GM12878 (cell line): Measurements from ENCODE around the gene TMEM132D. TPM values are rescaled to one million over a fixed set of nuclear protein-coding genes. Genes with fewer than 3 reads are reported as not detected.

Source experiments
- ATAC-seq: fragments of 200-7000 bp; cut with Tn5 transposase; 3 replicates; pipeline ENCODE4 v1.9.1; 2020; ENCODE audit warnings: mild to moderate bottlenecking, moderate library complexity
- BruUV-seq: library from RNA; stranded (reverse); fragments of 400-500 nt; replicated peaks from 2 replicates; lab custom pipeline; 2021; lab: Mats Ljungman, UMichigan
- CTCF ChIA-PET: fragments of 300-600 bp; sonication (Branson Sonifier 250); formaldehyde crosslinking; extraction: SDS; loops from one replicate; lab custom pipeline; 2021; ENCODE audit warnings: inconsistent platforms; lab: Yijun Ruan, JAX
- POLR2A ChIA-PET: fragments of 350-600 bp; formaldehyde crosslinking; extraction: SDS; loops from one replicate; lab custom pipeline; 2021; ENCODE audit warnings: inconsistent platforms; lab: Charles Lee
- RAD21 ChIA-PET: fragments of 300-600 bp; sonication (Branson Sonifier 250); formaldehyde crosslinking; loops from one replicate; lab custom pipeline; 2023; ENCODE audit warnings: antibody characterized with exemption; ENCODE audit not compliant: unreplicated experiment; lab: Charles Lee
- SMC1A ChIA-PET: fragments of 300-600 bp; sonication (Branson Sonifier 250); formaldehyde crosslinking; loops from one replicate; lab custom pipeline; 2023; ENCODE audit not compliant: unreplicated experiment, uncharacterized antibody; lab: Charles Lee
- DNase-seq: peaks from one replicate; pipeline ENCODE4 v3.0.0-alpha.2; 2011; ENCODE audit warnings: low read depth, low spot score
- FAIRE-seq: peaks from 3 replicates; lab custom pipeline; 2011; peaks lifted over from hg19 to GRCh38; lab: Jason Lieb, UNC
- H2AFZ ChIP-seq: 2 replicates; pipeline ENCODE4 v1.6.0; 2011; ENCODE audit warnings: low read depth, low read length, control low read depth; ENCODE audit not compliant: control insufficient read depth
- H3K27ac ChIP-seq: 2 replicates; pipeline ENCODE4 v1.5.1; 2011; ENCODE audit warnings: control low read depth; ENCODE audit not compliant: control insufficient read depth, insufficient read depth
- H3K27me3 ChIP-seq, 2 experiments: replicated peaks in 1 of 2; 2 replicates each; pipeline versions ENCODE4 v1.6.0 to v1.6.1; 2011; ENCODE audit warnings: low read length in 1 of 2; ENCODE audit not compliant: control insufficient read depth in 2 of 2, insufficient read depth in 2 of 2
- H3K36me3 ChIP-seq, 2 experiments: 2 replicates each; pipeline ENCODE4 v1.5.1; 2011; ENCODE audit warnings: low read length in 1 of 2; ENCODE audit not compliant: control insufficient read depth in 2 of 2, insufficient read depth in 2 of 2
- H3K4me1 ChIP-seq: 2 replicates; pipeline ENCODE4 v1.6.1; 2011; ENCODE audit warnings: mild to moderate bottlenecking, low read length, moderate library complexity, mixed read lengths; ENCODE audit not compliant: control insufficient read depth, insufficient read depth
- H3K4me2 ChIP-seq: 2 replicates; pipeline ENCODE4 v1.6.0; 2011; ENCODE audit warnings: control low read depth; ENCODE audit not compliant: control insufficient read depth, insufficient read depth
- H3K4me3 ChIP-seq: fragments of 200-600 bp; sonication (generic); 2 replicates; pipeline ENCODE4 v1.5.1; 2016
- H3K79me2 ChIP-seq: 2 replicates; pipeline ENCODE4 v1.6.0; 2011; ENCODE audit warnings: low read length; ENCODE audit not compliant: control insufficient read depth, insufficient read depth
- H3K9ac ChIP-seq: 2 replicates; pipeline ENCODE4 v1.8.0; 2011; ENCODE audit warnings: low read length, control low read depth, mixed read lengths; ENCODE audit not compliant: control insufficient read depth, insufficient read depth
- H3K9me3 ChIP-seq: replicated peaks from 3 replicates; pipeline ENCODE4 v1.5.1; 2011; ENCODE audit warnings: mild to moderate bottlenecking, low read length; ENCODE audit not compliant: control insufficient read depth, insufficient read depth
- H4K20me1 ChIP-seq: 2 replicates; pipeline ENCODE4 v1.6.0; 2011; ENCODE audit not compliant: control insufficient read depth, insufficient read depth
- BRCA1 ChIP-seq: IDR thresholded peaks from 2 replicates; pipeline ENCODE4 v1.6.1; 2011; ENCODE audit warnings: low read depth, low read length, improper control_type of control experiment
- DPF2 ChIP-seq: fragments of 450-650 bp; IDR thresholded peaks from 2 replicates; pipeline ENCODE4 v1.6.1; 2017; ENCODE audit warnings: mild to moderate bottlenecking
- FOS ChIP-seq: IDR thresholded peaks from 3 replicates; pipeline ENCODE4 v1.6.1; 2011; ENCODE audit warnings: borderline replicate concordance; ENCODE audit not compliant: insufficient read length; ENCODE audit errors: extremely low read depth
- IKZF2 ChIP-seq, 2 experiments: fragments of 450-650 bp; IDR thresholded peaks; 2 replicates each; pipeline ENCODE4 v1.6.1; 2017; ENCODE audit warnings: mild to moderate bottlenecking in 2 of 2, moderate library complexity in 2 of 2
- KLF5 ChIP-seq: fragments of 450-650 bp; IDR thresholded peaks from 2 replicates; pipeline ENCODE4 v1.6.1; 2014; ENCODE audit warnings: mild to moderate bottlenecking; ENCODE audit not compliant: partially characterized antibody
- LARP7 ChIP-seq: fragments of 450-650 bp; IDR thresholded peaks from 2 replicates; pipeline ENCODE4 v1.6.1; 2017; ENCODE audit warnings: mild to moderate bottlenecking
- PAX5 ChIP-seq: IDR thresholded peaks from 2 replicates; pipeline ENCODE4 v1.6.1; 2011; ENCODE audit warnings: low read depth, low read length, borderline replicate concordance
- RCOR1 ChIP-seq: conservative IDR thresholded peaks from 2 replicates; pipeline ENCODE4 v1.6.1; 2012; ENCODE audit warnings: low read depth, low read length, improper control_type of control experiment
- RELA ChIP-seq: fragments of 450-650 bp; IDR thresholded peaks from 2 replicates; pipeline ENCODE4 v1.8.0; 2014; ENCODE audit warnings: borderline replicate concordance; ENCODE audit not compliant: partially characterized antibody
- SMARCA5 ChIP-seq: fragments of 450-650 bp; IDR thresholded peaks from 2 replicates; pipeline ENCODE4 v1.6.1; 2017; ENCODE audit warnings: mild to moderate bottlenecking
- SP1 ChIP-seq: IDR thresholded peaks from one replicate; pipeline ENCODE4 v1.6.1; 2011; ENCODE audit warnings: low read depth, low read length
- TBL1XR1 ChIP-seq: IDR thresholded peaks from 2 replicates; pipeline ENCODE4 v1.6.1; 2012; ENCODE audit warnings: low read depth, low read length, improper control_type of control experiment
- TCF3 ChIP-seq: IDR thresholded peaks from 2 replicates; pipeline ENCODE4 v1.6.1; 2012; ENCODE audit warnings: low read depth, mild to moderate bottlenecking, low read length, borderline replicate concordance; ENCODE audit not compliant: insufficient read depth
- YBX1 ChIP-seq: fragments of 450-650 bp; IDR thresholded peaks from 2 replicates; pipeline ENCODE4 v1.6.1; 2016; ENCODE audit warnings: antibody characterized with exemption
- WGBS: methylation state at CpG from one replicate; pipeline ENCODE4 v1.1.6; 2016; ENCODE audit warnings: low lambda C conversion rate; ENCODE audit not compliant: insufficient replicate concordance, insufficient coverage; ENCODE audit errors: missing lambda C conversion rate; 5-methylcytosine and 5-hydroxymethylcytosine counted together
- in situ Hi-C: fragments of 300-500 bp; cut with MboI; formaldehyde crosslinking; loops from 9 replicates; pipeline ENCODE4 v1.14.3; 2018; ENCODE audit warnings: mixed read lengths
- intact Hi-C: fragments of 100-400 bp; cut with micrococcal nuclease; formaldehyde crosslinking; loops from one replicate; pipeline ENCODE4 v1.14.2; 2022; ENCODE audit not compliant: unreplicated experiment
- polyA plus RNA-seq, 11 experiments: library from polyadenylated mRNA; depleted of rRNA in 4 of 11; unstranded in 6 of 11; stranded (reverse) in 5 of 11; fragments of >200 nt; fragmentation: Nextera tagmentation in 4 of 11; fragmentation: Illumina TruSeq in 1 of 11; extraction: Ambion mirVana in 4 of 11; extraction: Trizol in 1 of 11; gene quantifications; 1 replicate in 1 of 11; 2 replicates in 10 of 11; pipeline versions ENCODE4 v1.2.1 to v1.2.3, GENCODE V29; 2011 to 2016; ENCODE audit warnings: inconsistent platforms in 2 of 11, missing spikeins in 2 of 11, low read depth in 1 of 11
- total RNA-seq, 4 experiments: library from RNA; depleted of rRNA in 3 of 4; stranded (reverse); fragments of >200 nt in 3 of 4; fragmentation: Illumina TruSeq in 1 of 4; extraction: Trizol in 1 of 4; gene quantifications; 2 replicates each; pipeline versions ENCODE4 v1.2.1 to v1.2.3, GENCODE V29; 2013 to 2021
- TF ChIP-seq, protein P1 (sequence below): fragments of 450-650 bp; IDR thresholded peaks from 2 replicates; pipeline ENCODE4 v1.6.1; 2017; ENCODE audit warnings: borderline replicate concordance
- TF ChIP-seq, protein P2 (sequence below): fragments of 450-650 bp; IDR thresholded peaks from 2 replicates; pipeline ENCODE4 v1.6.1; 2014; ENCODE audit warnings: mild to moderate bottlenecking

Gene TMEM132D
- total and polyA plus RNA-seq, 10 of the 15 experiments (the other 5 are each of a cell fraction or from before 2014, with no cell fraction given): under 0.01 to 0.12 (median 0.02) TPM; not detected in 3

DNA sequence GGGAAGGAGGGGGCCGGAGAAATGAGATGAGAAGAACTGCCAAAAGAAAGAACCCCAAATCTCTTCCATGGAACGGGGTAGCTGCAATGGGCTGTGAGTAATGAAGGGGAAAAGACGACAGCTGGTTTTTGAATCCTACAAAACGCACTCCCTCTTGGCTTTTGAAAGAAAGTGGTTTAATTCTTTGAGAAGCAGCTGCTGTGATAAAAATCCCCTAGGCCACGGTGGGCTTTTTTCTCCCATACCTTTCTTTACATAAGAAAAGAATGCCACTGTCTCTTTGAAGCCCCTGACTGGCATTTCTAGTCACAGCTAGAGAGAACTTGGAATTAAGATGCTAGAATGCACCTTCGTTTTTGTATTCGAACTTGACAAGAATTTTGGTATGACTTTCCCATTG lies 564.5 kb downstream of the TMEM132D start:
- Histone ChIP-seq H3K27me3 (no peaks in the 10 kb centered on the region), H3K9me3 (no peaks in the 10 kb centered on the region; the same call in 2 of the 3 replicates), H3K9ac (no peak overlapping the region), H3K4me2 (no peak overlapping the region), H3K79me2 (no peaks in the 10 kb centered on the region), H3K36me3 (no peaks in the 10 kb centered on the region), H3K4me3 (no peak overlapping the region), H4K20me1 (no peaks in the 10 kb centered on the region), H3K27ac (no peak overlapping the region), H3K4me1 (no peaks in the 10 kb centered on the region), H2AFZ (no peak overlapping the region)
- DNase-seq: no peak
- in situ Hi-C loops (no loop called here), intact Hi-C loops (no loop called here)
- no TSS peak for BruUV-seq
- 17% methylated on average over 7 of the region's 7 CpGs for WGBS
- CTCF ChIA-PET: no interaction called here
- RAD21 ChIA-PET: no interaction called here
- SMC1A ChIA-PET: no interaction called here
- TF ChIP-seq SMARCA5 (no peak), TBL1XR1 (no peak), SP1 (no peak), RCOR1 (no peak), KLF5 (no peak)
- POLR2A ChIA-PET: no interaction called here
- FAIRE-seq: no peak
- ATAC-seq: no peak

DNA sequence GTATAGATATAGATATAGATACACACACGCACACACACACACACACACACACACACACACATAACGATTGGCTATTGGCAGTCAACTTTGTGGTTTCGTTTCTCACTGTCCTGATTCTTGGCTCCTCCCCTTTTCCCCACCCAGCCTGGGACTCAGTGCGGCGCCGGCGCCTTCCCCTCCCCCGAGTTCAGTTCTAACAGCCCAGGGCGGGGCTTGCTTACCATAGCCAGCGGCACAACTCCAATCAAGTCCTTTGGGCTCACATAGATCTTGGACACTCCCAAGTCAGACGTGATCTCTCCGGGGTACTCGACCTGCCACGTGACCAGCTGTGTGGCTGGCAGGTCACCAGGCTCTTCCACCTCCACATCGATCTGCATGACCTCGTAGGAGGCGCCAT lies 566.4 kb downstream of the TMEM132D start:
- ChIA-PET CTCF (no interaction called here), RAD21 (no interaction called here), SMC1A (no interaction called here), POLR2A (no interaction called here)
- in situ Hi-C loops (no loop called here), intact Hi-C loops (no loop called here)
- no peak for FAIRE-seq
- 43% methylated on average over 17 of the region's 17 CpGs for WGBS
- no peaks in the 10 kb centered on the region; the same call in 2 of the 3 replicates for H3K9me3 ChIP-seq
- no peak for DNase-seq
- no peaks in the 10 kb centered on the region for H3K79me2 ChIP-seq
- no peak overlapping the region for H3K4me3 ChIP-seq
- ATAC-seq: no peak
- no peak overlapping the region for H3K9ac ChIP-seq
- no peaks in the 10 kb centered on the region for H3K4me1 ChIP-seq
- no TSS peak for BruUV-seq
- no peak for TF ChIP-seq PAX5
- no peak for TF ChIP-seq TCF3
- no peak for TF ChIP-seq LARP7
- TF ChIP-seq, protein P1, sequence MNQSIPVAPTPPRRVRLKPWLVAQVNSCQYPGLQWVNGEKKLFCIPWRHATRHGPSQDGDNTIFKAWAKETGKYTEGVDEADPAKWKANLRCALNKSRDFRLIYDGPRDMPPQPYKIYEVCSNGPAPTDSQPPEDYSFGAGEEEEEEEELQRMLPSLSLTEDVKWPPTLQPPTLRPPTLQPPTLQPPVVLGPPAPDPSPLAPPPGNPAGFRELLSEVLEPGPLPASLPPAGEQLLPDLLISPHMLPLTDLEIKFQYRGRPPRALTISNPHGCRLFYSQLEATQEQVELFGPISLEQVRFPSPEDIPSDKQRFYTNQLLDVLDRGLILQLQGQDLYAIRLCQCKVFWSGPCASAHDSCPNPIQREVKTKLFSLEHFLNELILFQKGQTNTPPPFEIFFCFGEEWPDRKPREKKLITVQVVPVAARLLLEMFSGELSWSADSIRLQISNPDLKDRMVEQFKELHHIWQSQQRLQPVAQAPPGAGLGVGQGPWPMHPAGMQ: no peak
- TF ChIP-seq, protein P2, sequence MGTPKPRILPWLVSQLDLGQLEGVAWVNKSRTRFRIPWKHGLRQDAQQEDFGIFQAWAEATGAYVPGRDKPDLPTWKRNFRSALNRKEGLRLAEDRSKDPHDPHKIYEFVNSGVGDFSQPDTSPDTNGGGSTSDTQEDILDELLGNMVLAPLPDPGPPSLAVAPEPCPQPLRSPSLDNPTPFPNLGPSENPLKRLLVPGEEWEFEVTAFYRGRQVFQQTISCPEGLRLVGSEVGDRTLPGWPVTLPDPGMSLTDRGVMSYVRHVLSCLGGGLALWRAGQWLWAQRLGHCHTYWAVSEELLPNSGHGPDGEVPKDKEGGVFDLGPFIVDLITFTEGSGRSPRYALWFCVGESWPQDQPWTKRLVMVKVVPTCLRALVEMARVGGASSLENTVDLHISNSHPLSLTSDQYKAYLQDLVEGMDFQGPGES: no peak
- TF ChIP-seq BRCA1: no peak
- TF ChIP-seq DPF2: no peak
- no peak for TF ChIP-seq RELA
- TF ChIP-seq IKZF2 (IDR thresholded peaks at IDR 0.05): no peak
- no peak for TF ChIP-seq SP1
- TF ChIP-seq YBX1: no peak
- TF ChIP-seq FOS: no peak
- H3K4me2 ChIP-seq: no peak overlapping the region
- H3K27ac ChIP-seq: no peak overlapping the region
- H3K27me3 ChIP-seq: no peaks in the 10 kb centered on the region
- H2AFZ ChIP-seq: no peak overlapping the region
- H4K20me1 ChIP-seq: no peaks in the 10 kb centered on the region
- no peaks in the 10 kb centered on the region for H3K36me3 ChIP-seq
